Tibial artery (tissue), 4 donors: Measurements from ENCODE around the gene TRDN.

Experiments
- DNase-seq, 2 donors: peaks; one replicate each; pipeline ENCODE4 v3.0.0-alpha.2; 2019
- H3K27ac ChIP-seq, 2 donors: fragments of 200-600 bp; sonication (generic) in 1 of 2; 1 replicate in 1 of 2; 2 replicates in 1 of 2; pipeline ENCODE4 v1.5.1; 2018 to 2019; ENCODE audit warnings: mild to moderate bottlenecking in 1 of 2
- H3K27me3 ChIP-seq, 2 donors: fragments of 200-600 bp; sonication (generic) in 1 of 2; one replicate each; pipeline versions ENCODE4 v1.5.1 to v1.6.0; 2016 to 2019
- H3K36me3 ChIP-seq, 3 donors: fragments of 200-600 bp; sonication (generic) in 2 of 3; one replicate each; pipeline ENCODE4 v1.5.1; 2016 to 2019; ENCODE audit warnings: mild to moderate bottlenecking in 2 of 3
- H3K4me1 ChIP-seq, 4 donors: fragments of 200-600 bp; sonication (generic) in 2 of 4; 1 replicate in 3 of 4; 2 replicates in 1 of 4; pipeline ENCODE4 v1.5.1; 2016 to 2019
- H3K4me3 ChIP-seq, 2 donors: fragments of 200-600 bp; sonication (generic) in 1 of 2; 1 replicate in 1 of 2; 2 replicates in 1 of 2; pipeline ENCODE4 v1.5.1; 2018 to 2019; ENCODE audit warnings: mild to moderate bottlenecking in 2 of 2
- H3K9me3 ChIP-seq, 3 donors: fragments of 200-600 bp; sonication (generic) in 1 of 3; one replicate each; pipeline ENCODE4 v1.5.1; 2016 to 2019
- CTCF ChIP-seq, 2 experiments: fragments of 200-600 bp in 1 of 2; fragments of 450-650 bp in 1 of 2; IDR thresholded peaks; one replicate each; pipeline ENCODE4 v1.5.1; 2017 to 2019; ENCODE audit warnings: antibody characterized with exemption in 2 of 2, mild to moderate bottlenecking in 1 of 2, moderate library complexity in 1 of 2
- intact Hi-C: fragments of 100-400 bp; cut with DNase I; formaldehyde crosslinking; loops from one replicate; pipeline ENCODE4 v1.15.0; 2023; ENCODE audit warnings: low total_unique reads

The TRDN gene

GRCh38 chr6:123632641-123633040 lies 4.1 kb downstream of the TRDN start:
- intact Hi-C loops = no loop called here
- Histone ChIP-seq H3K27ac (peak overlapping the region; percentile 42 to 55), H3K27me3 (no peaks in the 10 kb centered on the region), H3K4me3 (no peak overlapping the region), H3K4me1 (peaks cover 0 to 44% (median 0%) of the 10 kb centered on the region in 4 donors), H3K9me3 (no peaks in the 10 kb centered on the region), H3K36me3 (no peaks in the 10 kb centered on the region)
- DNase-seq = no peak
- TF ChIP-seq CTCF (IDR thresholded peaks at IDR 0.05) = no peak

DNA sequence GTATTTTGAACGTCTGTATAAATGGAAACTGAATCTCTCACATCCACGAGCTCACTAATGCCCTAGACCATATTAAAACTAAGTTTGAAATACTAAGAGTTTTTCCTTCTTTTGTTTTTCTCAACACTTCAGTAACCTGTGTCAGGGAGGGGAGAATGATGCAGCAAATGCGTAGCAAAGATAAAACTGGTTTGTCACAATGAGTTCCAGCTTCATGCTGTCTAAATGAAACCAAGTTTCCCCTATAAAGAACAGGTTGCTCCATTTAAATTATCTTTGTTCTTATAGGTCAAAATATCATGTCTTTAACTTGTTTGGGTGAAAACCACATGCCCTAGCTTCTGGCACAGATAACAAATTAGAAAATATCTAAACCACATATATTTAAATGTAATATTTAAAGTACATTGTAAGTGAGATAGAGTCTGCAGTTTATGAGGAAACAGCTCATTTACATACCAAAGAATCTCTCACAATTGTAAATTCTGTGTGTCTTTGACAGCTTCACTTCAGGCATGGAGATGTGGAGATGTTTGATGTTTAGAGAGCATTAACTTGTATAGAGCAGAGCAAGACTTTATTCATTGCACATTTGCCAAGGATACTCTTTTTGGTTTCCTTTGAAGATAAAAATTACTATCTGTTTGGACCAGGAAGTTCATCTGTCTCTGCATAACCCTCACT lies 7.3 kb downstream of the TRDN start:
- Histone ChIP-seq H3K27ac (no peak overlapping the region), H3K9me3 (no peaks in the 10 kb centered on the region)
- intact Hi-C loops = no loop called here

DNA sequence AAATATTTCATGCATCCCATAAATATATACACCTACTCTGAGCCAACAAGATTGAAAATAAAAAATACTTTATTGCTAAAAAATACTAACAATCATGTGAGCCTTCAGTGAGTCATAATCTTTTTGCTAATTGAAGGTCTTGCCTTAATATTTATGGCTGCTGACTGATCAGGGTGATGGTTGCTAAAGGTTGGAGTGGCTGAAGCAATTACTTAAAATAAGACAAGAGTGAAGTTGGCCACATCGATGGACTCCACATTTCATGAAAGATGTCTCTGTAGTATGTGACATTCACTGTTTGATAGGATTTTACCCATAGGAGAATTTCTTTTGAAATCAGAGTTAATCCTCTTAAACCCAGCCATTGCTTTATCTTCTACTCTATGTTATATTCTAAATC lies 11.1 kb downstream of the TRDN start:
- Histone ChIP-seq H3K9me3 (no peaks in the 10 kb centered on the region), H3K4me3 (no peak overlapping the region), H3K27me3 (no peaks in the 10 kb centered on the region), H3K4me1 (peaks cover 0 to 6% (median 0%) of the 10 kb centered on the region in 4 donors), H3K27ac (no peak overlapping the region), H3K36me3 (no peaks in the 10 kb centered on the region)
- intact Hi-C loops = no loop called here
- DNase-seq = no peak
- no peak for TF ChIP-seq CTCF (IDR thresholded peaks at IDR 0.05)

More for the DNA sequence above, 7.3 kb downstream of the TRDN start:
- no peaks in the 10 kb centered on the region for H3K27me3 ChIP-seq
- no peaks in the 10 kb centered on the region for H3K36me3 ChIP-seq
- DNase-seq = no peak
- H3K4me1 ChIP-seq = peaks cover 0 to 31% (median 0%) of the 10 kb centered on the region in 4 donors
- TF ChIP-seq CTCF (IDR thresholded peaks at IDR 0.05) = no peak
- no peak overlapping the region for H3K4me3 ChIP-seq

DNA sequence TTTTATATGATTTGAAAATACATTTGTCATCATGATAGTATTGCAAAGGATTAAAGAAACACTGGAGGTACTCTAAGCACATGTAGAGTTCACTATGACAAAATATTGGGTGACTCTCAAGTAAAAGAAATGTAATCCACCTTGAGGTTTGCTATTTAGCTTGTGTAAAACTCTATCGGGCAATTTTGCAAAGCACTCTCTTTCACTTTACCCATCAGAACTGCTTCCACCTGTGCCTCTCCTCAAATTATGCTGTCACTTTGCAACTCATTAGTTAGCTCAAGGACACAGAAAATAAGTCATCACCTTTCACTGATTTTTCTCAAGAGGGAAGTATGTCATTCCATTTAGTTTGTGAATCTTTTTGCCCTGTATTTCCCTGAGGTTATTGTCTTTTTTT lies 14.0 kb downstream of the TRDN start:
- intact Hi-C loops = no loop called here
- no peak for TF ChIP-seq CTCF (IDR thresholded peaks at IDR 0.05)
- H3K27me3 ChIP-seq = no peaks in the 10 kb centered on the region
- no peaks in the 10 kb centered on the region for H3K9me3 ChIP-seq
- H3K36me3 ChIP-seq = no peaks in the 10 kb centered on the region
- no peaks in the 10 kb centered on the region for H3K4me1 ChIP-seq
- DNase-seq = no peak
- H3K27ac ChIP-seq = no peak overlapping the region
- H3K4me3 ChIP-seq = no peak overlapping the region

DNA sequence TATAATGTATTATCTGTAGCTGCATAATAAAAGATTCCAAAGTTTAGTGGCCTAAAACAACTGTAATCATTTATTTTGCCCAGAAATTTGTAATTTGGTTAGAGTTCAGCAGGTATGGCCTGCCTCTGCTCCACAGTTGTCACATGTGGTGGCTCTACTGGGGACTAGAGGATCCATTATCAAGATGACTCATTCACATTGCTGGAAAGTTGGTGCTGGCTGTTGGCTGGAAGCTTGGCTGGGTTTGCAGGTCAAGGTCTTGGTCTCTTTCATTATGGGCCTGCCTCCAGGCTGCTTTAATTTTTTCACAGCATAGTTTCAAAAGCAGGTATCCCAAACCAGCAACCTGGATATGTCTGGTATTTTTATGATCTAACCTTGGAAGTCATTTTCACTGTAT lies 17.6 kb downstream of the TRDN start:
- intact Hi-C loops = no loop called here
- Histone ChIP-seq H3K27ac (no peak overlapping the region), H3K4me1 (no peaks in the 10 kb centered on the region), H3K27me3 (no peaks in the 10 kb centered on the region), H3K4me3 (no peak overlapping the region), H3K9me3 (no peaks in the 10 kb centered on the region), H3K36me3 (no peaks in the 10 kb centered on the region)
- no peak for TF ChIP-seq CTCF (IDR thresholded peaks at IDR 0.05)
- no peak for DNase-seq

- no peak overlapping the region for H3K4me3 ChIP-seq
- no peaks in the 10 kb centered on the region for H3K36me3 ChIP-seq
- H3K27ac ChIP-seq = no peak overlapping the region
- no peaks in the 10 kb centered on the region for H3K9me3 ChIP-seq
- DNase-seq = no peak
- H3K27me3 ChIP-seq = no peaks in the 10 kb centered on the region
- no peak for TF ChIP-seq CTCF (IDR thresholded peaks at IDR 0.05)
- intact Hi-C loops = no loop called here
- no peaks in the 10 kb centered on the region for H3K4me1 ChIP-seq
Measured at GRCh38 chr6:123616942-123617341, 19.8 kb downstream of the TRDN start.
